GM19099 (cell line): ENCODE results near the gene POP5.
A peak's percentile ranks its signal among the peaks of the same experiment; 100 is the strongest.

Experiments used
- POLR2A ChIP-seq: IDR thresholded peaks from 3 replicates; pipeline ENCODE4 v1.6.1; 2011; ENCODE audit warnings: low read depth; ENCODE audit not compliant: insufficient read length; ENCODE audit errors: extremely low read depth

The POP5 gene

DNA sequence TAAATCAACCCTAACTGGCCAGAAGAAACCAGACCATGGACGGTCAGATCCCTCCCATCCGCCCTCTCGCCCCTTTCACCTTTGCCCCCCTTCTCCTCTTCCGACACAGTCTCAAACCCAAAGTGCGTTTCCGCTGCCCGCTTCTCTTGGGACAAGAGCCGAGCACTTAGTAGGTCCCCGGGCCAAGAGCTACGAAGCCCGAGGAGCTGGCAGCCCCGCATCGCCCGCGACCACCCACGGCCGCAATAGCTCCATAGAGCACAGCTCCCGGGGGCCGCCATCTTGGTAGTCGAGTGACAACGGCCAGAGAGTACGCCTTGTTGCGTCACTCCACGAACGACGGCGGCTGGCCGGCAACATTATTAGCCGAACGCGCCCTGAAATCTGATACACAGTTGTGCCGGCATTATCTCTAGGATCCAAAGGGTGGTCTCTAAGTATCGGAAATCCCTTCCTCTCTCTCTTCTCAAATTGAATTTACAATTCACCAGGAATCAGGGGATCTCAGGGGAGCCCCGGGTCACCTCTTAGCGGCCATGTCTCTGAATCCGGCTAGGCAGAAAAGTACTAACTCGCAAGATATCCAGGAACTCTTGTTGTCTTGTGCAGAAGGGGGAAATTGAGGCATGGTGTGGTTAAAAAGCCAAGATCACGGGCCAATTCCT, 52.2 kb downstream of the POP5 start, which contains the start of gene COQ5:
TSS of gene COQ5 (minus strand) at position 298 of the 665 bp plus-strand sequence. CDS start at position 281, 17 bp downstream.
- peak; percentile 92 for TF ChIP-seq POLR2A
